AG04450 (cell line): ENCODE measurements around the gene DPP6. TPM values are rescaled to one million over a fixed set of nuclear protein-coding genes. Genes with fewer than 3 reads are reported as not detected.

ENCODE experiments used
- CTCF ChIA-PET: fragments of 300-600, 350-600 bp; formaldehyde crosslinking; extraction: SDS; loops from one replicate; lab custom pipeline; 2022; ENCODE audit warnings: antibody characterized with exemption, inconsistent platforms; lab: Charles Lee
- POLR2A ChIA-PET: fragments of 350-600 bp; formaldehyde crosslinking; extraction: SDS; loops from one replicate; lab custom pipeline; 2021; ENCODE audit warnings: antibody characterized with exemption, inconsistent platforms; lab: Yijun Ruan, JAX
- DNase-seq: peaks from one replicate; pipeline ENCODE4 v3.0.0-alpha.2; 2011; ENCODE audit warnings: low read depth, low spot score
- H3K27ac ChIP-seq: one replicate; pipeline ENCODE4 v1.5.1; 2012; ENCODE audit warnings: low read depth, low read length, control low read depth
- H3K27me3 ChIP-seq: one replicate; pipeline ENCODE4 v1.6.0; 2012; ENCODE audit warnings: low read length; ENCODE audit not compliant: control insufficient read depth, insufficient read depth
- H3K4me3 ChIP-seq: 2 replicates; pipeline ENCODE4 v1.5.1; 2011; ENCODE audit warnings: mild to moderate bottlenecking, low read depth, low read length, control low read depth
- H3K9me3 ChIP-seq: 2 replicates; pipeline ENCODE4 v1.5.1; 2012; ENCODE audit warnings: low read length; ENCODE audit not compliant: control insufficient read depth, insufficient read depth
- CTCF ChIP-seq: IDR thresholded peaks from 2 replicates; pipeline ENCODE4 v1.5.1; 2011; ENCODE audit warnings: low read depth, low read length, control low read depth, inconsistent platforms
- polyA plus RNA-seq: library from polyadenylated mRNA; depleted of rRNA; stranded (reverse); fragments of >200 nt; gene quantifications from 2 replicates; pipeline ENCODE4 v1.2.3, GENCODE V29; 2011

Gene DPP6
- polyA plus RNA-seq, 1 experiment: not detected

- CTCF ChIA-PET: no interaction called here
- POLR2A ChIA-PET: no interaction called here
- Histone ChIP-seq H3K9me3 (peaks cover 64% of the 10 kb centered on the region), H3K27ac (no peak overlapping the region), H3K4me3 (no peak overlapping the region), H3K27me3 (no peaks in the 10 kb centered on the region)
- no peak for TF ChIP-seq CTCF
- DNase-seq: no peak
Measured at GRCh38 chr7:154860621-154861375, 808.6 kb downstream of the DPP6 start.

GRCh38 chr7:154861589-154861988 is 809.4 kb downstream of the DPP6 start:
- no peak for DNase-seq
- Histone ChIP-seq H3K9me3 (peaks cover 68% of the 10 kb centered on the region), H3K4me3 (no peak overlapping the region), H3K27me3 (no peaks in the 10 kb centered on the region), H3K27ac (no peak overlapping the region)
- POLR2A ChIA-PET: no interaction called here
- CTCF ChIA-PET: no interaction called here
- no peak for TF ChIP-seq CTCF

GRCh38 chr7:154862153-154862791 is 810.1 kb downstream of the DPP6 start:
- Histone ChIP-seq H3K9me3 (peaks cover 68% of the 10 kb centered on the region), H3K27ac (no peak overlapping the region), H3K27me3 (no peaks in the 10 kb centered on the region), H3K4me3 (no peak overlapping the region)
- POLR2A ChIA-PET: no interaction called here
- no peak for TF ChIP-seq CTCF
- no peak for DNase-seq
- CTCF ChIA-PET: no interaction called here

- DNase-seq: no peak
- H3K27ac ChIP-seq: no peak overlapping the region
- no peaks in the 10 kb centered on the region for H3K27me3 ChIP-seq
- peaks cover 63% of the 10 kb centered on the region for H3K9me3 ChIP-seq
- TF ChIP-seq CTCF: no peak
- no peak overlapping the region for H3K4me3 ChIP-seq
- POLR2A ChIA-PET: no interaction called here
- CTCF ChIA-PET: no interaction called here
Measured at GRCh38 chr7:154863766-154864522, 811.7 kb downstream of the DPP6 start.

- Histone ChIP-seq H3K9me3 (peaks cover 65% of the 10 kb centered on the region), H3K4me3 (no peak overlapping the region), H3K27ac (no peak overlapping the region), H3K27me3 (no peaks in the 10 kb centered on the region)
- DNase-seq: no peak
- POLR2A ChIA-PET: no interaction called here
- TF ChIP-seq CTCF: no peak
- CTCF ChIA-PET: no interaction called here
Measured at GRCh38 chr7:154864523-154864891, 812.3 kb downstream of the DPP6 start.
